ENCODE measurements around the gene DRAXIN. TPM values are rescaled to one million over a fixed set of nuclear protein-coding genes. Genes with fewer than 3 reads are reported as not detected.

The DRAXIN gene
- total RNA-seq, 2 donors from 2014 or later = 0.12 to 0.30 TPM

DNA sequence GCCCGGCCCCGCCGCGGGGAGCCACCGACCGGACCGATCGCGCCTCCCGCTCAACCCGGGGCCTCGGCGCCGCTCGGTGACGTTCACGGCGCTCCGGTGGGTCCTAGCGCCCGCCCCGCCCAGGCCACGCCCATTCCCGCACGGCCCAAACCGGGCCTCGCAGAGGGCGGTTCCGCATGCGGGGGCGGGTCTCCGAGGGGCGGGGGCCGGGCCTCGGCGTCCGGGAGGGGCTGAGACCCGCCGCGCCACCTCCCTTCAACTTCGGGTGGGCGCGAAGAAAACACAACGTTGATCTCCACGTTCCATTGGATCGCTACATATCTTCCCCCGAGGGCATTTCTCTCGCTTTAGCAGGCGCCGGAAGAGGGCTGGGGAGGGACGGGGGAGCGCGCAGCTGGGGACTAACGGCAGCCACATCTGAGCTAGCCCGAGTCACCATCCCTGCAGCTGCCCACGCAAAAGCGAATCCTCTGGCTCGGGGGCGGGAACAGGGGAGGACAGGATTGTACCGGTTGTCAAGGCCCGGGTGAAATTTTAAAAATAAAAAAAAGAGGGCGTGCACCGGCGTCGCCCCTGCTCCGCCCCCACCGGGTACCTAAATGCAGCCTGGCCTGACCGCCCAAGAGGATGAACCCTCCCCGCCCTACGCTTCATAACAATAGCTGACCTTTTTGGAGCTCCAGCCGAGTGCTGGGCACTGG lies 10.3 kb upstream of the DRAXIN start, which contains the start of gene MAD2L2:
MAD2L2 (minus strand) TSS at position 78 of the 701 bp plus-strand sequence. CDS start 547 bp downstream, outside the sequence.
- Mint-ChIP-seq H3K4me3 (peak within 1 kb of the TSS; percentile 92 to 94), H3K4me1 (ENCODE audit: low read depth) (peaks cover 15% of the 10 kb centered on the region), H3K36me3 (ENCODE audit: insufficient read depth in 2 of 2) (no peaks in the 10 kb centered on the region), H3K9me3 (no peaks in the 10 kb centered on the region), H3K27ac (no peak within 1 kb of the TSS), H3K27me3 (ENCODE audit: low read depth) (no peaks in the 10 kb centered on the region)
- DNase-seq (peak; percentile 96), ATAC-seq (replicated peaks in 1 of 2) (peak; percentile 92 to 94)

DNA sequence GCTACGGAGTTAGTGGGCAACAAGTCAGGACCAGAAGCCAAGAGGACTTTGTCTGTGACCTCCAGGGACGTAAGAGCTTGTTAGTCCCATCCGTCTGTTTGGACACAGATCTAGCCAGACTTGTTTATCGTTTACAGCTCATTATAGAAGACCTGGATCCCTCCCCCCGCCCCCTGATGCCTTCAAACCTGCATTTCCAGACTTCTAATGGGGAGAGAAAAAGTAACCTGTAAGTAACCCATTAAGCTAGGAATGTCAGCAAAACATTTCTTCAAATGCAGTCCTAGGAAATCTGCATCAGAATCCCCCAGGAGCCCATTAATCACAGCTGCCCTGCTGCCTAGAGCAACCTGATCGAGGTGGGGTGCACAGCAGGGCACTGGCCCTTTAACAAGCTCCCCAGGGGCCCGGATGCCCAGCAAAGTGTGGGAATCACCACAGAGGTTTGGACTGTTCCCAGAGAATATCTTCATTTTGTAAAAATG lies 9.2 kb upstream of the DRAXIN start:
- Mint-ChIP-seq H3K9me3 (no peaks in the 10 kb centered on the region), H3K4me1 (ENCODE audit: low read depth) (peaks cover 15% of the 10 kb centered on the region), H3K27me3 (ENCODE audit: low read depth) (no peaks in the 10 kb centered on the region), H3K36me3 (ENCODE audit: insufficient read depth in 2 of 2) (no peaks in the 10 kb centered on the region), H3K27ac (no peak overlapping the region), H3K4me3 (peak overlapping the region; percentile 57 to 91)
- no peak for DNase-seq
- no peak for ATAC-seq (replicated peaks in 1 of 2)

DNA sequence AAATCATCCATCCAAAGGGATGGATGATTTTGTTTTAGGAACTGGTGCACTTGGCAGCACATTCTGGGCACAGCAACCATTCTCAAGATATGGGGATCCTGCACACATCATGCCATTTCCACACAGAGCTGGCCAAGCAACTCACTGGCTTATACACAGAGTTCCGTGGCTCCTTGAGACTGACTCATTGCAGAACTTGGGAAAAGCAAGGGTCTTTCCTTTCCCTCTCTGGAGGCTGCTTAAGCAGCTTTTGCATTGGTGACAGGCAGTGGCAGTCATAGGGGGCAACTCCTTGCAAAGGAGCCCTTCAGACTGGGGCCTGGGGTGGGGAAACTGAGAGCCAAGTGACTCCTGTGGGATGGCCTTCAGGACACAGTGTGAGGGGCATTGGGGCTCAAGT lies 8.7 kb upstream of the DRAXIN start:
- no peak for DNase-seq
- Mint-ChIP-seq H3K4me3 (no peak overlapping the region), H3K36me3 (ENCODE audit: insufficient read depth in 2 of 2) (no peaks in the 10 kb centered on the region), H3K9me3 (no peaks in the 10 kb centered on the region), H3K4me1 (ENCODE audit: low read depth) (peaks cover 15% of the 10 kb centered on the region), H3K27me3 (ENCODE audit: low read depth) (peaks cover 3% of the 10 kb centered on the region), H3K27ac (no peak overlapping the region)
- ATAC-seq (replicated peaks in 1 of 2) = no peak

DNA sequence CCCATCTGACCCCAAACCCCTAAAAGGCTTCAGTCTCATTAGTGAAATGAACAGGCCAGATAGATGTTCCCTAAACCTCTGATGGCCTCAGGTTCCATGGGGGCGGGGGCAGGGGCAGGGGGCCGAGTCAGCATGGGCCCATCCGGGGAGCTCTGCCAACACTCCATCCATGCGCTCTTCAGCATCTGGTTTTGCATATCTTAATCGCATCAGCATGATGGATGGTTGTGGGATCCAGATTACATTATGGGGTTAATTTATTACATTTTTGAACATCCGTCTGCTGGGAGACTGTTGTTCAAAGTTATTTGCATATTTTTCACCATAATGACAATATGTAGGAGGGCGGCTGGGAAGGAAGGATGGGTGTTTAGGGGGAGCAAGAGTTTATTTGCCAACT lies 7.4 kb upstream of the DRAXIN start:
- H3K4me1 Mint-ChIP-seq (ENCODE audit: low read depth) = peaks cover 15% of the 10 kb centered on the region
- no peaks in the 10 kb centered on the region for H3K36me3 Mint-ChIP-seq (ENCODE audit: insufficient read depth in 2 of 2)
- no peak for ATAC-seq (replicated peaks in 1 of 2)
- H3K9me3 Mint-ChIP-seq = no peaks in the 10 kb centered on the region
- no peak overlapping the region for H3K27ac Mint-ChIP-seq
- no peak for DNase-seq
- no peak overlapping the region for H3K4me3 Mint-ChIP-seq
- H3K27me3 Mint-ChIP-seq (ENCODE audit: low read depth) = peaks cover 14% of the 10 kb centered on the region

DNA sequence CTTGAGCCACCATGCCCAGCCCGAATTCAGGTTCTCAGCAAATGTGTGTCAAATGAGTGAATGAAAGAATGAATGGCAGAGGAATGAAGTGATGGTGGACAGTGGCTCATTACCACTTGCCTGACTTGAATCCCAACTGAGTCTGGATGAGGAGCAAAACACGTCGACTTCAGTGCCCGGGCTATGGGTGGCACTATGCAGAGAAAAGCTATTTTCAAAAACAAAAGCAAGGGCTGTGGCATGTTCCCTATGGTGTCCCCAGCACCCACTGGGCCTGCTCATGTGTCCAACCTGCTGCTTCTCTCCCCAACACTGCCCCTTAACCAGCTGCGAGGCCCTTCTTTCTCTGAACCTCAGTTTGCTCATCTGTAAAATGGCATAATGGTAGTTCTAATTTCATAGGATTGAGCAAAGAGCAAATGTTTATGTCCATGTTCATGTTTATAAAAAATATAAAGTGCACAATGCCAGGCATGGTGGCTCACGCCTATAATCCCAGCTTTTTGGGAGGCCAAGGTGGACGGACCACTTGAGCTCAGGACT lies 6.2 kb upstream of the DRAXIN start:
- H3K4me3 Mint-ChIP-seq = no peak overlapping the region
- no peak overlapping the region for H3K27ac Mint-ChIP-seq
- H3K4me1 Mint-ChIP-seq (ENCODE audit: low read depth) = peaks cover 7% of the 10 kb centered on the region
- DNase-seq (no peak), ATAC-seq (replicated peaks in 1 of 2) (no peak)
- peaks cover 26% of the 10 kb centered on the region for H3K27me3 Mint-ChIP-seq (ENCODE audit: low read depth)
- H3K36me3 Mint-ChIP-seq (ENCODE audit: insufficient read depth in 2 of 2) = no peaks in the 10 kb centered on the region
- no peaks in the 10 kb centered on the region for H3K9me3 Mint-ChIP-seq

DNA sequence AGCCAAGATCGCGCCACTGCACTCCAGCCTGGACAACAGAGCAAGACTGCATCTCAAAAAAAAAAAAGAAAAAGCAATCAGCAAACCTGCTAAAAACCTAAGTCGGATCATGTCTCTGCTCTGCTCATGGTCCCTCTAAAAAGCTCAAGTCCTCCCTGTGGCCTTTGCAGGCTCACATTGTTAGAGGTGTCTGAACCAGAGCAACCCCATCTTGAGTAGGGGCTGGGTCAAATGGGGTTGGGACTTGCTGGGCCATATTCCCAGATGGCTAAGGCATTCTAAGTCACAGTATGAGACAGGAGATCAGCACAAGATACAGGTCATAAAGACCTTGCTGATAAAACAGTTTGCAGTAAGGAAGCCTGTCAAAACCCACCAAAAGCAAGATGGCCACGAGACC lies 3.0 kb upstream of the DRAXIN start:
- no peak overlapping the region for H3K27ac Mint-ChIP-seq

DNA sequence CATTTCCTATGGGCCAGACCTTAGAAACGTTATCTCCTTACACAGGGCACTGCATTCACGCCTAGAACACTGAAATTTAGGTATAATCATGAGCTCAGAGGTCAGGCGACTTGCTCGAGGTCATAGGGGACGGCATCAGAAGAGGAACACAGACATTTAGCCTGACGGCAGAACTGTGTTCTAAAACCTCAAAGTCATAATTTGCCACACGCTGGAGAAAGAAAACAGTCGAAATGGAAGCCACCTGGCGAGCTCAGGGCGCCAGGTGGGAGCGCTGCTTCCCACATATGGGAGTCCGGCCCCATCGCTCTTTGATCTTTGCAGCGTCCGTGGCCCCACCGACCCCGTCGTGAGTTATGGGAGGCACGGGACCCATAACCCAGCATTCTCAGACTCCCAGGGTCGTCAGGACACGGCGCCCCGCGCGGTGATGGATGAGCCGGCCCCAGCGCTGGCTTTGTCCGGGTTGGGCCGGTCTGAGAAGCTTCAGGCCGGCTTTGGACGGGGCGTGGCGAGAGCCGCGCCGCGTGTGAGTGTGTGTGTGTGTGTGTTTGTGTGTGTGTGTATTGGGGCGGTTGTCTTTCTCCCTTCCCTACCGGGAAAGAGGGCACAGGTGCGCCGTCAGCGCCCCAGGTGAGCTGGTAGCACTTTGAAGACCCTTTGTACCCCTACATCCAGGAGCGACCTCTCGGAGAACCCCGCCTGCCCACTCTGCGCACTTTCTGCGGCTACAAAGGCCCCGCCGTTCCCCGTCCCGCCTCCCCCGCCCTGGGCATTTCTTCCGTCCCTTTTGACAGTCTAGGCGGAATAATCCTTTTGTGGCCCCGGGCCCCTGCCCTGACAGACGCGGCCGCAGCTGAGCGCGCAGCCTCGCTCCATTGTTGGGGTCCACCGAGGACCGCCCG lies 861 bp upstream of the DRAXIN start:
- H3K36me3 Mint-ChIP-seq (ENCODE audit: insufficient read depth in 2 of 2) = peaks cover 0 to 2% of the 10 kb centered on the region in 2 donors
- DNase-seq = no peak
- H3K4me1 Mint-ChIP-seq (ENCODE audit: low read depth) = peaks cover 13% of the 10 kb centered on the region
- peak overlapping the region; percentile 71 to 74 for H3K4me3 Mint-ChIP-seq
- no peak overlapping the region for H3K27ac Mint-ChIP-seq
- H3K27me3 Mint-ChIP-seq (ENCODE audit: low read depth) = peaks cover 55% of the 10 kb centered on the region
- no peaks in the 10 kb centered on the region for H3K9me3 Mint-ChIP-seq
- ATAC-seq (replicated peaks in 1 of 2) = no peak

More for the DNA sequence above, 3.0 kb upstream of the DRAXIN start:
- DNase-seq = no peak
- peaks cover 13% of the 10 kb centered on the region for H3K4me1 Mint-ChIP-seq (ENCODE audit: low read depth)
- H3K9me3 Mint-ChIP-seq = no peaks in the 10 kb centered on the region
- no peak overlapping the region for H3K4me3 Mint-ChIP-seq
- no peak for ATAC-seq (replicated peaks in 1 of 2)
- H3K27me3 Mint-ChIP-seq (ENCODE audit: low read depth) = peaks cover 48% of the 10 kb centered on the region
- peaks cover 0 to 2% of the 10 kb centered on the region in 2 donors for H3K36me3 Mint-ChIP-seq (ENCODE audit: insufficient read depth in 2 of 2)

DNA sequence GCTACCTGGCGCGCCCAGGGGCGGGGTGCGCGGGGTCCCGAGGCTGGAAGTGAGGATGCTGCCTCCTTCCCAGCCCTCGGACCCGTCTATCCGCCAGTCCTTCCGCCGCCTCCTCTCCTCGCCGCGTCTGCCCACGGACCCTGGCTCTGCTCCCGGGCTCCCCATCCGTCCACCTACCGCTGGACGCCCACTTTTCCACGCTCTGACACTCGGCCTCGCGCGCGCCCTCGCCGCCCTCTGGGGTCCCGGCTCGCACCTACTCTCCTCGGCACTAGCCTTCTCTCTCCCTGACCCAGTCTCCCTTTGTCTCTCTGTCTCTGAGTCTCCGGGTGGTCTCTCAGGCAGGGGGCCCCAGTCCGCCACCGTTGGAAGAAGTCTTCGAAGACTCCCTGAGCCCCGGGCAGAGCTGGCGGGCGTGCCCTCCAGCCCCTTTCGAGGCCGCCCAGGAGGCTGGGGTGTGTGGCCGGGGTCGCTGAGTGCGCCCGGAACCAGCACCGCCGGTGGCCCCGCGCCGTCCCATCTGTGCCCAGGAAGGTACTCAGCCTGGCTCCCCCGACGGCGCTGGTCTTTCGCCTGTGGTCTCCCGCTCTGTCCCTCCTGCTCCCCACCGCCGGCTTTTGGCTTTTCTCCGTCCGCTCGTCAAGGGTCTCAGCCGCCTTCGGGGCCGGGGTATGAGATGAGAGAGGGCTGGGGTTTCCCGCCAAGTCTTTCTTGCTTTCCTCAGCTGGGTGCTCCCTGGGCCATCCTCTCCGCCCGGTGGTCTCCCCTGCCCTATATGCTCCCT lies 610 bp downstream of the DRAXIN start:
- H3K36me3 Mint-ChIP-seq (ENCODE audit: insufficient read depth in 2 of 2) = peaks cover 0 to 2% of the 10 kb centered on the region in 2 donors
- peaks cover 13% of the 10 kb centered on the region for H3K4me1 Mint-ChIP-seq (ENCODE audit: low read depth)
- H3K27me3 Mint-ChIP-seq (ENCODE audit: low read depth) = peaks cover 55% of the 10 kb centered on the region
- H3K9me3 Mint-ChIP-seq = no peaks in the 10 kb centered on the region
- H3K27ac Mint-ChIP-seq = no peak overlapping the region
- no peak for ATAC-seq (replicated peaks in 1 of 2)
- DNase-seq = no peak
- peak overlapping the region; percentile 76 to 81 for H3K4me3 Mint-ChIP-seq

DNA sequence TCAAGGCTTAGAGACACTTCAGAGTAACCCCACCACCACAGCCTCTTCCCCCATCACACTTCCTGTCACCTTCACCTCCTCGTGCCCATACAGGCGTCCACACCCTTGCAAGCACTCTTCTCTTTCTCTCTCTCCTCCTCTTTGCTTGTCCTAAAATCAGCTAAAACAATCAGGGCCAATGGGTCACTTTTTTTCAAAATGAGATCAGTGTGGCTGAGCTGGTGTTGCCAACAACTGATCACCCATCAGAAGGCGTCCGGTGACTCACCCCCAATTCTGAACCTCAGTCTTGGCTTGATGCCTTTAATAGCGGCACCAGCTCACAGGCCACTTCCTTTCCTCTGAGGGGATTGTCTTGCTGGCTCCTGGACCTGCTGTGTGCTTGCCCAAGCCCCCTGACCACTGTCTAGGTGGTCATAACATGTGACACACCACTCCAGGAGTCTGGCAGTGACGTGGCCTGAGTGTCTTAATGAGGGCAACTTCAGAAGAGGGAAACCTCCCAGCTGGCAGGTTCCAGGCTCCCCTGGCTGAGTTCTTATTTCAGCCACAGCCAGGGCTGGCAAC lies 1.6 kb downstream of the DRAXIN start:
- Mint-ChIP-seq H3K27ac (no peak overlapping the region), H3K9me3 (no peaks in the 10 kb centered on the region), H3K4me3 (peak overlapping the region; percentile 68 to 76), H3K36me3 (ENCODE audit: insufficient read depth in 2 of 2) (peaks cover 0 to 2% of the 10 kb centered on the region in 2 donors), H3K4me1 (ENCODE audit: low read depth) (peaks cover 13% of the 10 kb centered on the region), H3K27me3 (ENCODE audit: low read depth) (peaks cover 49% of the 10 kb centered on the region)
- ATAC-seq (replicated peaks in 1 of 2) (peak; percentile 82 to 89), DNase-seq (peak; percentile 61 to 66)

DNA sequence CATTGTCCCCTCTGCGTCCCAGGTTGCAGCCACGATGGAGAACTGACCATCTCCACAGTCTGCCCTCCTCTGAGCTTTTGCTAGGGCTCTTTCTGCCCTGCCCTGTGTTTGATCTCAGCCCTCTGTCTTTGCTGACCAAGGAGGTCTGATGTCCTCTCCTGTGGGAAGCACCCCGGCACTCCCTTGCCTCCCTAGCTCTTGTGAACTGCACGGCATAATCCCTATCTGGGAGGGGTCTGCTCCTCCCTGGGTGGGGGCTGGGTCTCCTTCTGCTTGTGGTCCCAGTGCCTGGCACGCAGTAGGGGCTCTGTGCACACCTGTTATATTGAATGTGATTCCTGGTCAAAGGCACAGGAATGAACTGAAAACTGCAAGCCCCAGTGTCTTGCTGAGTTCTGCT lies 2.4 kb downstream of the DRAXIN start:
- no peaks in the 10 kb centered on the region for H3K9me3 Mint-ChIP-seq
- peaks cover 13% of the 10 kb centered on the region for H3K4me1 Mint-ChIP-seq (ENCODE audit: low read depth)
- ATAC-seq (replicated peaks in 1 of 2) = no peak
- DNase-seq = no peak
- no peak overlapping the region for H3K4me3 Mint-ChIP-seq
- peaks cover 0 to 2% of the 10 kb centered on the region in 2 donors for H3K36me3 Mint-ChIP-seq (ENCODE audit: insufficient read depth in 2 of 2)
- H3K27ac Mint-ChIP-seq = no peak overlapping the region
- peaks cover 41% of the 10 kb centered on the region for H3K27me3 Mint-ChIP-seq (ENCODE audit: low read depth)

DNA sequence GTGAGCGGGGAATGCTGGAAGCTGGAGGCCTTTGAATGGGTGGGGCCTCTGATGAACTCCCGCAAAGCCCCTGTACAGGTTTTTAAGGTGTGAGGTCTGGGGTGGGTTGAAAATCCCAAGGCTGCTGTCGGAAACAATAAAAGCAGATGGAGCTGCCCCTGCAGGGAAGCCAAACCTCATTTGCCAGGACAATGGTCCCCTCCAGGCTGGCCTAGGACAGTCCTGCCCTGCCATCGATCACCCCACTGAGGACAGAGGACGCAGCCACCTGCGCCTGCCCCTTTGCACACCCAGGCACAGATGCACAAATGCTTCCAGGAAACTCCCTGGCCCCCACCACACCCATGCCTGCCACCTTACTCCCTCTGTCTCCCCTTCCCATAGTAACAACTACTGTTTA lies 4.4 kb downstream of the DRAXIN start:
- H3K27ac Mint-ChIP-seq = no peak overlapping the region

DNA sequence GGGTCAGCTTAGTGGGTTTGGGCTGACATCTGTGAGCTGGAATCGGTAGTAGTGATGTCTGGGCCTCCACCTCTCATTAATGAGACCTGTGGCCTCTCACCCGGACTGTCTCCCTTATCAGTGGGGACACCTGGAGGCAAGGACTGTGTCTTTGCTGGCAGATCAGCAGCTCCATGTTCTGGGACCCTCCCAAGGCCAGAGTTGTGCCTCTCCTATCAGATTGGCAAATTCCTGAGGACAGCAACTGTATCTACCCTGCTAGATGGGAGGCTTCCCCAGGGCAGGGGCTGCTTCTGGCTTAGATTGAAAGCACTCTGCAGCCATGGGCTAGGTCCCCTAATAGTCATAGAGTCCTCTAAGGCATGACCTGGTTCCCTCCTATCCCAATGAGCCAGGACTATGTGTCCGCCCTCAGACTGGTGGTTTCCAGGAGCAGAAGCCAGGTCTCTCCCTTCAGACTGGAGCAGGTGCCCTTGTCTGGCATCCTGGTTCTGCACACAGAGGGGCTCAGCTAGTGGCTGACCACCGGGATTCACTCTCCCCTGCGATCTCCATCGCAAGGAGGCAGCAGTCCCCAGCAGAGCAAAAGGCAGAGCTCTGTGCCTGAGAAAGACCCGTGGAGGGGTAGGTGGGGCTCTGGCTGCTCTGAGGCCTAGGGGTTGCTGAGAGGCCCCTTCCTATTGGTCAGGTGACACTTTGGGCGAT lies 5.8 kb downstream of the DRAXIN start:
- no peaks in the 10 kb centered on the region for H3K9me3 Mint-ChIP-seq
- H3K27ac Mint-ChIP-seq = no peak overlapping the region
- peaks cover 10% of the 10 kb centered on the region for H3K4me1 Mint-ChIP-seq (ENCODE audit: low read depth)
- peaks cover 19% of the 10 kb centered on the region for H3K27me3 Mint-ChIP-seq (ENCODE audit: low read depth)
- DNase-seq (no peak), ATAC-seq (replicated peaks in 1 of 2) (no peak)
- no peak overlapping the region for H3K4me3 Mint-ChIP-seq
- H3K36me3 Mint-ChIP-seq (ENCODE audit: insufficient read depth in 2 of 2) = peaks cover 0 to 2% of the 10 kb centered on the region in 2 donors

More for the DNA sequence above, 4.4 kb downstream of the DRAXIN start:
- Mint-ChIP-seq H3K36me3 (ENCODE audit: insufficient read depth in 2 of 2) (peaks cover 0 to 2% of the 10 kb centered on the region in 2 donors), H3K9me3 (no peaks in the 10 kb centered on the region), H3K4me3 (no peak overlapping the region), H3K4me1 (ENCODE audit: low read depth) (peaks cover 10% of the 10 kb centered on the region), H3K27me3 (ENCODE audit: low read depth) (peaks cover 23% of the 10 kb centered on the region)
- ATAC-seq (replicated peaks in 1 of 2) (no peak), DNase-seq (no peak)

Data from activated T-cell treated with anti-CD3 and anti-CD28 coated beads, Interleukin-2, amount 50 U/mL, for 72 hours (primary cell).